Hypothalamus (tissue), 51 donors: ENCODE results near the gene CHN2.
"Not testable (repeated sequence)": the region's sequence is repeated elsewhere in the genome, so short reads cannot be mapped to it uniquely, and the experiment has no call there.

Source experiments
- DNase-seq, 51 donors: peaks; one replicate each; lab custom pipeline; 2025; lab: John Stamatoyannopoulos, UW

The CHN2 gene

DNA sequence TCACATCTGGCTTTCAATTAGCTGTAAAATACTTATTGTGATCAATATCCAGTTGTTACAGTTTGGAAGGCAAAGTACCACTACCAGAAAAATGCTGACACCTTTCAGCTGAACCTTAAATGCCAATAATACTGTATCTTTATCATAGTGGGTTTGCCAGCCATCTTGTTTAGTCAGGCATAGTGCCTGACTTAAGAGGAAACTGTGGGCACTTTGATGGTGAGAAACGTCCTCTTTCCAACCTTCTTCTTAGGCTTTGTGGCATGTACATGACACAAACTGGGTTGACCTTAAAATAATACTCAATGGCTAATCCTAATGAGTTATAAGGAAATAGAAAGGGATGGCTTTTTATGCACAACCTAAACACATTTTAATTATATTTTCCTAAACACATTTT, 316.8 kb downstream of the CHN2 start:
- no peak for DNase-seq

DNA sequence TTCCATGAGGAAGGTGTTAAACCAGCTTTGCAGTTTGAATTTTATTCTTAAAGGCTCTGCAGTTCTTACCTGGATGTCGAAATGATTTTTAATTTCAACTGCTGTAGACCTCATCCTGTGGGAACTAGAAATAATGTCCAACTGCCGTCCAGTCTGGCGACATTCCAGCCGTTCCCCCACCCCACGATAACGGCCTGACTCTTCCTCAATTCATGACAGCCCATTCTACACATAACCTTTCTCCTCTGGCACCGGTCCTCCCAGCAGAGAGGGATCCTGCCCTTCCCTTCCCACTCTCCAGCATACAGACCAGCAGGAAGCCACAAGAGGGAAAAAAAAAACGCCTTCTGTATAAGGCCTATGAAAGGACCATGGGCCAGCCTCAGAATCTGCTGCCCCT, 317.3 kb downstream of the CHN2 start:
- no peak for DNase-seq

DNA sequence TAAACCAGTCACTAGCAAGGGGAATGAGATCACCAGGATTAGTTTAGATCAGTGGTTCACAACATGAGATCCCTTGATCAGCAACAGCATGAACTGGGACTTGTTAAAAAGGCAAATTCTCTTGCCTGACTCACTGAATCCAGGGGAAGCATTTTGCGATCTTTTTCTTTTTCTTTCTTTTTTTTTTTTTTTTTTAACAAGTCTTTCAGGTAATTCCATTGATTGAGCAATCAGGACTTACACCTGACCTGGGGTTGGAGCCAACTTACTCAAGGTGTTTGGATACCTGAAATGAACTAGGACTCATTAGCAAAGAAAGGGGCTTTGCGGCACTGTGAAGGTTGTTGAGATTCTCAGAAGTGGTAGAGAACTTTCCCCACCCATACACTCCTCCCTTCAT, 321.9 kb downstream of the CHN2 start:
- DNase-seq: no peak

DNA sequence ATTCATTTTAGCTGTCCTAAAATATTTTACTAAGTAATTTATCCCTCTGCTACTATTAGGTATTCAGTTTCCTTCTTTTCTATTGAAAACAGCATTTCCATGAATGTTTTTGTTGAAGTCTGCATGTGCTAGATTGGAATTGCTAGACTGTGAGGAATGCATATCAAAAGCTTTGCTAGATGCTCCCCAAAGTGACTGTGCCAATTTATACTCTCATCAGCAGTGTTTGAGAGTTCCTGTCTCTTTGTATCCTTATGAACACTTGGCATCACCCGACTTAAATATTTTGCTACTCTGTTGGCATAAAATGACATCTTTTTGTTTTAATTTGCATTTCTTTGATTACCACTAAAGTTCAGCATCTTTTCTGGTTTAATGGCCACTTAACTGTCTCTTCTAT, 324.0 kb downstream of the CHN2 start:
- no peak for DNase-seq

DNA sequence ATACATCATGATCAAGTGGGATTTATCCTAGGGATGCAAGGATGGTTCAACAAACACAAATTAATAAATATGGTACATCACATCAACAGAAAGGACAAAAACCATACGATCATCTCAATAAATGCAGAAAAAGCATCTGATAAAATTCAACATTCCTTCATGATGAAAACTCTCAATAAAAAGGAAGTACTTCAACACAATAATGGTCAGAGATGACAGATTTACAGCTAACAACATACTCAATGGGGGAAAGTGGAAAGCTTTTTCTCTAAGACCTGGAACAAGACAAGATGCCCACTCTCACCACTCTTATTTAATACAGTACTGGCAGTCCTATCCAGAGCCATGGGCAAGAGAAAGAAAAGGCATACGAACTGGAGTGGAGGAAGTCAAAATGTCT, 329.2 kb downstream of the CHN2 start:
- DNase-seq: no peak

DNA sequence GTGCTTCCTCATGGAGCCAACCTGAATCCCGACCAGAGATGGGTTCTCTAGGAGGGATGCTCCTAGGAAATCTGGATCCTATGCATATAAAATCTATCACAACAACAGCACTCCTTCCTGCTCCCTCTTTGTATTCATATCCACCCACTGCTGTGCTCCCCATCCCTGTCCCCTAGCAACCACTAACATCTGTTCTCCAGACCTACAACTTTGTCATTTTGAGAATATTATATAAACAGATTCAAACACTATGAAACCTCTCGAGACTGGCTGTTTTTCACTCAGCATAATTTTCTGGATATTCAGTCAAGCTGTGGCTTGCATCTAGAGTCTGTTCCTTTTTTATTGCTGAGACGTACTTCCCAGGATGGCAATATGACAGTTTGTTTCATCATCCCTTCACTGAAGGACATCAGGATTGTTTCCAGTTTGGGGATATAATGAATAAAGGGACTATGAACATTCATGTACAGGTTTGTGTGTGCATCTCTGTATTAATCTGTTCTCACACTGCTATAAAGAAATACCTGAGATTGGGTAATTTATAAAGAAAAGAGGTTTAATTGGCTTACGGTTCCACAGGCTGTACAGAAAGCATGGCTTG, 333.0 kb downstream of the CHN2 start:
- no peak for DNase-seq

DNA sequence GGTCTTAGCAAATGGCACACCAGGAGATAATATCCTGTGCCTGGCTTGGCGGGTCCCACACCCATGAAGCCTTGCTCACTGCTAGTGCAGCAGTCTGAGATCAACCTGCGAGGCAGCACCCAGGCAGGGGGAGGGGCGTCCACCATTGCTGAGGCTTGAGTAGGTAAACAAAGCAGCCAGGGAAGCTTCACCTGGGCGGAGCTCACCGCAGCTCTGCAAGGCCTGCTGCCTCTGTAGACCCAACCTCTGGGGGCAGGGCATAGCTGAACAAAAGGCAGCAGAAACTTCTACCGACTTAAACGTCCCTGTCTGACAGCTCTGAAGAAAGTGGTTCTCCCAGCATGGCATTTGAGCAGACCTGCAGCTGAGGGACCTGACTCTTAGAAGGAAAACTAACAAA, 334.0 kb downstream of the CHN2 start:
- DNase-seq: not testable (repeated sequence)
